ENCODE measurements around the gene CYTH2.

CYTH2 gene

DNA sequence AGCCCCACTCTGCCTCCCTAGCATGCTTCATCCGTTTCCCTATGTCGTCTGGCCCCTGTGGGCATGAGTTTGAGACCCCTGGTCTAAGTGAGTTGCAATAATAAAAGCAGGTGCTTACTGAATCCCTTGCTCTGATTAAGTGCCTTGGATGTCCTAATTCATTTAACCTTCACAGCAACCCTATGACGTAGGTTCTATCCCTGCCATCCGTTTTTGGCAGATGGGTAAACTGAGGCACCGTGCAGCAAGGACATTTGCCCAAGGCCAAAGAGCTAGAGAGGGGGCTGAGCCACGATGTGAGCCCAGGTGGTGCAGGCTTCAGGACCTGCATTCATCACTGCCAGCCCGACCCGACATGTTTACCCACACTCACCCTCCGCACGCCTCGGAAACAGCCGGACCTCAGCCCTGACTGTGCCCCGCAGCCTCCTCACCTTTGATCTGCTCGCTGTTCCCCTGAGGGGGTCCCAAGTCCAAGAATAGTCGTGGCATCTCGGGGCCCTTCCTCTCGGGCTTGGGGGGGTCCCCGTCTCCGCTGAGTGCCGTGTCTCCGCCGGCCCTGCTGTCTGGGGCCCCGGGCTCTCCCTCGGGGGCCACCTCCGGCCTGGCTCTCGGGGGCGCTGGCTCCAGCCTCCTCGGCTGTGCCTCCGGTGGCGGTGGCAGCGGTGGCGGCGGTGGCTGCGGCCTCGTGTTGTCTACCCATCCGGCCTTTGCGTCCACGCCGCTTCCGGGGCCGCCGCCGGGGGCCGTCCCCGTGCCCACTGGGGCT, 28.0 kb downstream of the CYTH2 start:
- no peak for DNase-seq

- DNase-seq = no peak
These were observed 28.8 kb downstream of the CYTH2 start for GRCh38 chr19:48497728-48498594.

GRCh38 chr19:48498595-48499311, 29.6 kb downstream of the CYTH2 start:
- DNase-seq = no peak

DNA sequence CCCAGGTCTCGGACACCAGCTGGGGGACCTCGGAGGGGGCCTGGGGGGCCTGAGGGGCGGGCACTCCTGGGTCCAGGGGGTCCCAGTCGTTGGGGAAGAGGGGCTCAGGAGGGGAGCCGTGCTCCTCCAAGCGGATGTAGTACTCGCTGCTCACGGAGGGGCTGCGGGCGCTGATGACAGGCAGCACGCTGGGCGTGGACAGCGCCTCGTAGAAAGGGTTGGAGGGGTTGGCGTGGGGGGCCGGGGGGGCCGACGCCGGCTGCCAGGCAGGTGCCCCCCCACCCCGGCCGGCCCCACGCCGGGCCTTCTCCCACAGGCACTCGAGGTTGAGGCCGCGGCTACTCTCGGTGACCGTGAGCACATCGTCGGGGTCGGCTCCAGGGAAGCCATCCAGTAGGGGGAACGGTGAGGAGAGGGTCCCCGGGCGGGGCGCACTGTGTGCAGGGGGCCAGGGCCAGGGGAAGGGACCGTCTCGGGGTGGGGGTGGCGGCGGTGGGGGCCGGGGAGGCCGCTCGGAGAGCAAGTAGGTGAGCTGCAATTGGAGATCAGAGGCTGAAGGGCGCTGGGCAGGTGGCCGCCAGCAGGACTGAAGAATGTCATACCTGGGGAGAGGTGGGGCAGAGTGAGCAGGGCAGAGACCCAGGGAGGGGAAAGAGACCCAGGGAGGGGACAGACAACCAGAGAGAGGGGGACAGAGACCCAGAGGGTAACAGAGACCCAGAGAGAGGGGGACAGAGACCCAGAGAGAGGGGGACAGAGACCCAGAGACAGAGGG, 30.3 kb downstream of the CYTH2 start:
- DNase-seq = no peak

- DNase-seq = no peak
These were observed 31.8 kb downstream of the CYTH2 start for GRCh38 chr19:48500830-48501493.

DNA sequence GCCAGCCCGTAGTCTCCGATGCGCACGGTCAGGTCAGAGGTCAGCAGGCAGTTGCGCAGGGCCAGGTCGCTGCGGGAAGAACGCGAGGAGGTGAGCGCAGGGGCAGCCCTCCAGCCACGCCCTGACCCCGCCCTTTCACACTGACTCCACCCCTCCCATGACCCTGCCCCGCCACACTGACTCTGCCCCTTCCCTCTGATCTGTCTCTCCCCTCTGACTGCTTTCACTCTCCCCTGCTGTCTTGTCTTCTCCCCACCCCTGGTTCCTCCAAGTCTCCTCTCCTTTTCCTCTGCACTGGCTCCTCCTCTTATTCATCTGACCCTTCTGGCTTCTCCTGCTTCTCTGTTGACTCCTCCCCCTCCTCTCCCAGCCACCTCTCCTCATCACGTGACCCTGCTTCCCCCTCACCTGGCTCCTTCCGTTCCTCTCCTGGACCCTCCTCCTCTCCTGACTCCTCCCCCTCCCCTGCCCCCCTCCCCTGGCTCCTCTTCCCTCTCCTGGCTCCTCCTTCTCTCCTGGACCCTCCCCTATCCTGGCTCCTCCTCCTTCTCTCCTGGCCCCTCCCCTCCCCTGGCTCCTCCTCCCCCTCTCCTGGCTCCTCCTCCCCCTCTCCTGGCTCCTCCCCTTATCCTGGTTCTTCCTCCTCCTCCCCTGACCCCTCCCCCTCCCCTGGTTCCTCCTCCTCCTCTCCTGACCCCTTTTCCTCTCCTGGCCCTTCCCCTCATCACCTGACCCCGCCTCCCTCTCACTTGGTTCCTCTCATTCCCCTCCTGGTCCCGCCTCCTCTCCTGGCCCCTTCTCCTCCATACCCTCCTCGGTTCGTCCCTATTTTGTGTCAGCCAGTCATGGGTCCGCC, 32.6 kb downstream of the CYTH2 start:
- no peak for DNase-seq

- DNase-seq = no peak
These were observed 33.3 kb downstream of the CYTH2 start for GRCh38 chr19:48502350-48503018.

DNA sequence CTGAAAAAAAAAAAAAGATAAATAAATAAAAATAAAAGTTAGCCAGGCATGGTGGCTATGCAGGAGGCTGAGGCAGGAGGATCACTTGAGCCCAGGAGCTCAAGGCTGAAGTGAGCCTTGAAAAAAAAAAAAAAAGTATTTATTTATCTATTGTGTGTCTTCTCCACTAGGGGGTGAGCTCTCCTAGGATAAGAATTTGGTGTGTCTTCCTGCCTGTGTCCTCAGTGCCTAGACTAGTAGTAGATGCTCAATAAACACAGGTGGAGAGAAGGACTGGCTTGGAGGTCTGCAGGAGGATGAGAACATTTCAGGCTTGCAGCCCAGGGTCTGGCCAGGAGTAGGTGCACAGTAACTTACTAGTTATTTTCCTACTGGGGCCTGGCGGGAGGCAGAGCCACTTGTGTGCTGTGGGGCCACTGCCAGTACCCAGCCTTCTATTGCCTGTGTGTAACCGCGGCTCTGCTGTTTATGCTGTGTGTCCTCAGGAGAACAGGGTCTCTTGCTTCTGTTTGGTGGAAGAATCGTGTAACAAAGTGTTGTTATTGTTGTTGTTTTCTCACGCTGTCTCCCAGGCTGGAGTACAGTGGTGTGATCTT, 37.1 kb downstream of the CYTH2 start:
- DNase-seq = peak in 1 of 2 experiments; percentile 64

DNA sequence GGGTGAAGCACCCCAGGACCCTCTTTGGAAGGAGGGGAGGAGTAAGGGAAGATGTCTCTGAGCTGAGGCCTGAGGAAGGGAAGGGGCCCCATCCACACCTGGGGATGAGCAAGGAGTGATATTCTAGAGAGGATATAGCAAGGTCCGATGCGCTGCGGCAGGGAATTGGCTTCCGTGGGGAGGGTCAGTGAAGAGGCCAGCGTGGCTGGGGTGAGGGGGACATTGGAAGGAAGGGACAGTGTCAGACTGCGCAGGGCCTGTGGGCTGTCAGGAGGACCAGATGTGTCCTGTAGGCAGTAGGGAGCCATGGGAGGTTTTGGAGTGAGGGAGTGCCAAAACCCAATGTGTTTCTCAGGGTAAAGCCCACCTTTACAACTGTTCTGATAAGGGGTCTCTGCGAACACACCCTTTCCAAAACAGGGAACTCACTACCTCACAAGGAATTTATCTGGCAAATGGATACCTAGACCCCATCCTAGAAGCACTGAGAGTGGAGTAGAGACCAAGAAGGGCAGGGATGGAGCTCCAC, 38.8 kb downstream of the CYTH2 start:
- no peak for DNase-seq

GRCh38 chr19:48508729-48509411, 39.7 kb downstream of the CYTH2 start:
- no peak for DNase-seq

- peak in 1 of 2 experiments; percentile 41 for DNase-seq
These were observed 40.5 kb downstream of the CYTH2 start for GRCh38 chr19:48509467-48510194.

DNA sequence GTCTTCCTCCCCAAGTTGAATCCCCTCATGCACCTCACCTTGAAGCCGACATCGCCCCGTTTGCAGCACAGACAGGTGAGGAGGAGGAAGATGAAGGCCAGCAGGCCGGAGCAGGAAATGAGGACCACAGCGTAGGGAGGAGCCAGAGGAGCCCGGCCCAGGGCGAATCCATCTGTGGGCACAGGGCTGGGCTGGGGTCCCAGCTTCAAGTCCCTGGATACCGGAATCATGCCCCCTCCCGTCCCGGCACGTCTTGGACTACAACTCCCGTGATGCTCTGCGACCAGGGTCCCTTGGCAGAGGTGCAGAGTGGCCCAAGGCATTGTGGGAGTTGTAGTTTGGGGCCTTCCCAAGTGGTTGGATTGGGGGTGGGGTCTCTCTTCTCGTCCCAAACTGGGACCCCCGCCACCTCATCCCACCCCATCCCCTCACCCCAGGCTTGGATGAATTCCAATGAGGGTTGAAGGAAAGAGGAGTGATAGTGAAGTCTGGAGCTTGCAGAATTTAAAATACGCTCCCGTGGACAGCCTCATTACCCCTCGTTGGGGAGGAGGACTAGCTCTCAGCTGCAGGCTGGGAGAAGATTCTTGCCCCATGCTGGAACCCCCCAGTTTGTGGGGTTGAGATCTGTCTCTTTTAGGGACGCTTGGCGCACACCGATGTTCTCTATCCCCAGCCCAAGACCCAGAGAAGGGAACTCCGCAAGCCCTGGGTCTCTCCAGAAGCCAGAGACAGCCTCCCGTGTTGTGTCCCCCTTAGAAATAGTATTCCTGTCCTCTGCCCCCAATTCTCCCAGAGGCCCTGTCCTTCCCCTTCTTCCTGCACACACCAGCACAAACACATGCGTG, 41.5 kb downstream of the CYTH2 start:
- peak; percentile 74 to 87 for DNase-seq

- DNase-seq = no peak
These were observed 42.2 kb downstream of the CYTH2 start for GRCh38 chr19:48511321-48511731.

DNA sequence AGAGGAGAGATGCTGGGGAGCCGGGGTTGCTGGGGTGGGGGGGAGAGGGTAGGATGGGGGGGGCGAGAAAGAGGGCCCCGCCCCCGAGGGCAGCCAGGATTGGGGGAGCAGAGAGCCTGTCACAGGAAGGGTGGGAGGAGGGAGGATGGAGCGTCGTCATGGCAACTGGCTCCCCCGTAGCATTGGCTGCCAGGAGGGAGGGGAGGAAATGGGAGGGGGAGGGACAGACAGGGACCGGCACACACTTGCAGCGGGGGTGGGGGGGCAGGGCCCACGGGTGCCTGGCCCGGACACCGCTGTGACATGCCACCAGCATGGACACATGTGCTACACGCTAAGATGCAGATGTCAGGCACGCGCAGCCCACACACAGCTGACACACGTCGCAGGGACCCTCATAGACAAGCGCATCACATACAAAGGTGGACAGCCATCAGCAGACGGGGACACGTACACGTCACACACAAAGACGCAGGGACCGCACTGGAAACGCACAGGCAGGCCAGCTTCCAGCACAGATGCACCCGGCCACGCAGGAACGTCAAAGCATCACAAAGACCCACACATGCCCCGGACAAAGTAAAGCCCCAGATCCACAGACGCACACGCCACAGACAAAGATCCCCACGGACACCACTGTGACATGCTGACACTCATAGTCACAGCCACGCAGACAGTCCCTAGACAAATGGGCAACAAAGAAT, 42.8 kb downstream of the CYTH2 start, which contains the start of gene LMTK3:
Gene LMTK3, minus strand, starts transcription at position 36 of the 704 bp plus-strand sequence. CDS start 259 bp downstream, outside the sequence.
- DNase-seq = peak; percentile 53 to 73

DNA sequence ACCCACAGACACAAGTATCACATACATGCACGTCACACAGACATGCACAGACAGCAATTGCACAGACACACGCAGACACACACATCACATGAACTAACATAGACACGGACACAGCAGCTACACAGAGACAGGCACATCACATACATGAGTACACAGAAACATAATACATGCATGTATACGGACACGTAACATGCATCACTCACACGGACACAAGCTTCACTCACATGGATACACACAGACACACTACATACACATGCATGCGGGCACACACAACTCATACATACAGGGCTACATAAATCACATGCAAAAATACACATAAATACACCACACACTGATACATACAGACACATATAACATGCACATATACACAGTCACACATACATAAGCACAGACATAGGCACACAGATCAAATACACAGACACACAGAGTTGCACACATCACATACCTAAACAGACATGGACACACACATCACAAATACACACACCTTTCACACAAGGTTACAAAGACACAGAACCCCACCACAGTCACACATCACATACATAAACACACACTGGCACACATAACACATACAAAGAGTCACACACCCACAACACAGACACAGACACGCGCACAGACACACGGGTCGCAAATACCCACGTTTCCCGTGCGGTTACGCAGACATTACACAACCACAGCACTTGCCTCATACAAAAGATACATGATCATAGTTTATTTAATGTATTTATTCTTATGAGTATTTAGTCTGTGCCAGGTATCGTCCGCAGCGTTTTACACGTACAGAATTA, 43.5 kb downstream of the CYTH2 start:
- DNase-seq = no peak
